CD8-positive, alpha-beta memory T cell (primary cell): Measurements from ENCODE around the gene ALKBH2. TPM values are rescaled to one million over a fixed set of nuclear protein-coding genes. Genes with fewer than 3 reads are reported as not detected.

ENCODE experiments used
- CTCF ChIA-PET: fragments of 350-600 bp; sonication (Branson Sonifier 250); formaldehyde crosslinking; loops from one replicate; lab custom pipeline; 2021; ENCODE audit warnings: antibody characterized with exemption; lab: Charles Lee
- POLR2A ChIA-PET: fragments of 350-600 bp; sonication (Branson Sonifier 250); formaldehyde crosslinking; loops from one replicate; lab custom pipeline; 2021; ENCODE audit warnings: antibody characterized with exemption; lab: Charles Lee
- DNase-seq, 5 donors: peaks; one replicate each; pipeline versions ENCODE4 v3.0.0 to v3.0.0-alpha.2; 2020 to 2022; ENCODE audit warnings: mixed read lengths in 1 of 5
- H3K27ac ChIP-seq: one replicate; pipeline ENCODE4 v1.7.0; 2013; ENCODE audit warnings: low read depth, mild to moderate bottlenecking, low read length, moderate library complexity
- H3K27me3 ChIP-seq: 2 replicates; pipeline ENCODE4 v1.7.0; 2013; ENCODE audit warnings: low read length, mild to moderate bottlenecking; ENCODE audit not compliant: insufficient read depth, poor library complexity, severe bottlenecking
- H3K36me3 ChIP-seq: 2 replicates; pipeline ENCODE4 v1.7.0; 2013; ENCODE audit warnings: mild to moderate bottlenecking, low read length, moderate library complexity; ENCODE audit not compliant: insufficient read depth
- H3K4me1 ChIP-seq: 2 replicates; pipeline ENCODE4 v1.7.0; 2013; ENCODE audit warnings: mild to moderate bottlenecking, low read length, moderate library complexity; ENCODE audit not compliant: insufficient read depth
- H3K4me3 ChIP-seq: 2 replicates; pipeline ENCODE4 v1.7.0; 2013; ENCODE audit warnings: mild to moderate bottlenecking, low read length
- H3K9me3 ChIP-seq: 2 replicates; pipeline ENCODE4 v1.7.0; 2013; ENCODE audit warnings: mild to moderate bottlenecking, low read length
- H3K27ac Mint-ChIP-seq, 8 donors: one replicate each; pipeline ENCODE4 v1.8.0; 2020 to 2021; ENCODE audit warnings: mixed read lengths in 8 of 8, mild to moderate bottlenecking in 6 of 8, inconsistent platforms in 3 of 8, moderate library complexity in 3 of 8
- H3K27me3 Mint-ChIP-seq, 2 donors: one replicate each; pipeline ENCODE4 v1.8.0; 2020 to 2021; ENCODE audit warnings: mixed read lengths in 2 of 2, mild to moderate bottlenecking in 1 of 2, moderate library complexity in 1 of 2
- H3K36me3 Mint-ChIP-seq, 3 donors: one replicate each; pipeline ENCODE4 v1.8.0; 2020 to 2021; ENCODE audit warnings: mixed read lengths in 3 of 3, inconsistent platforms in 1 of 3, mild to moderate bottlenecking in 1 of 3
- H3K4me1 Mint-ChIP-seq, 3 donors: one replicate each; pipeline ENCODE4 v1.8.0; 2020 to 2021; ENCODE audit warnings: mixed read lengths in 3 of 3, inconsistent platforms in 1 of 3, mild to moderate bottlenecking in 1 of 3
- H3K4me3 Mint-ChIP-seq, 7 donors: one replicate each; pipeline ENCODE4 v1.8.0; 2020 to 2021; ENCODE audit warnings: mixed read lengths in 7 of 7, mild to moderate bottlenecking in 6 of 7, moderate library complexity in 4 of 7, inconsistent platforms in 2 of 7
- H3K9me3 Mint-ChIP-seq, 5 donors: one replicate each; pipeline ENCODE4 v1.8.0; 2020 to 2022; ENCODE audit warnings: mixed read lengths in 5 of 5, mild to moderate bottlenecking in 3 of 5, moderate library complexity in 2 of 5, inconsistent platforms in 1 of 5
- polyA plus RNA-seq: library from polyadenylated mRNA; unstranded; fragments of 300-500 nt; fragmentation: Illumina TruSeq; gene quantifications from one replicate; pipeline ENCODE4 v1.2.3, GENCODE V29; 2021
- total RNA-seq, 2 experiments: library from RNA; stranded (reverse); gene quantifications; one replicate each; pipeline ENCODE4 v1.2.3, GENCODE V29; 2021

The ALKBH2 gene
- total and polyA plus RNA-seq, 3 experiments from 2014 or later = 16.4 to 42.9 (median 41.3) TPM

GRCh38 chr12:109110988-109111495, 17.8 kb upstream of the ALKBH2 start:
- Mint-ChIP-seq H3K9me3 (no peaks in the 10 kb centered on the region), H3K27me3 (no peaks in the 10 kb centered on the region), H3K4me1 (peaks cover 0 to 35% (median 14%) of the 10 kb centered on the region in 3 donors), H3K27ac (peak overlapping the region; percentile 49 to 96 (median 84)), H3K4me3 (peak overlapping the region; percentile 51 to 86 (median 79)), H3K36me3 (peaks cover 0 to 31% (median 12%) of the 10 kb centered on the region in 3 donors)
- ChIA-PET CTCF (interaction anchor here (0.7 to 3.1 kb wide), 10 partner anchors 10 to 599 kb away, joined by 3 to 27 read pairs (median 6); partner anchors contain the start of gene ALKBH2), POLR2A (no interaction called here)
- Histone ChIP-seq H3K27ac (peak overlapping the region; percentile 45), H3K4me3 (peak overlapping the region; percentile 32), H3K27me3 (no peaks in the 10 kb centered on the region), H3K4me1 (no peaks in the 10 kb centered on the region), H3K36me3 (no peaks in the 10 kb centered on the region), H3K9me3 (no peaks in the 10 kb centered on the region)
- peak; percentile 16 to 68 (median 40) for DNase-seq

GRCh38 chr12:109109746-109110350, 16.6 kb upstream of the ALKBH2 start:
- Mint-ChIP-seq H3K27me3 (no peaks in the 10 kb centered on the region), H3K27ac (peak overlapping the region in 7 of 8 donors; percentile 62 to 90 (median 66)), H3K4me3 (peak overlapping the region in 2 of 7 donors; percentile 68 to 84), H3K4me1 (peaks cover 0 to 25% (median 11%) of the 10 kb centered on the region in 3 donors), H3K9me3 (no peaks in the 10 kb centered on the region), H3K36me3 (peaks cover 9 to 42% (median 18%) of the 10 kb centered on the region in 3 donors)
- Histone ChIP-seq H3K4me1 (no peaks in the 10 kb centered on the region), H3K27me3 (no peaks in the 10 kb centered on the region), H3K4me3 (no peak overlapping the region), H3K36me3 (peaks cover 9% of the 10 kb centered on the region), H3K9me3 (no peaks in the 10 kb centered on the region), H3K27ac (no peak overlapping the region)
- DNase-seq = no peak
- ChIA-PET CTCF (no interaction called here), POLR2A (interaction anchor here (0.7 kb wide), 1 partner anchor 115 kb away, joined by 8 read pairs; no protein-coding TSS in a partner anchor)

GRCh38 chr12:109105176-109105575, 11.9 kb upstream of the ALKBH2 start:
- Mint-ChIP-seq H3K9me3 (no peaks in the 10 kb centered on the region), H3K36me3 (peaks cover 9 to 73% (median 26%) of the 10 kb centered on the region in 3 donors), H3K27ac (peak overlapping the region in 1 of 8 donors; percentile 44), H3K4me3 (no peak overlapping the region), H3K27me3 (peaks cover 0 to 2% of the 10 kb centered on the region in 2 donors), H3K4me1 (peaks cover 7 to 15% (median 11%) of the 10 kb centered on the region in 3 donors)
- CTCF ChIA-PET = no interaction called here
- POLR2A ChIA-PET = no interaction called here
- Histone ChIP-seq H3K4me3 (no peak overlapping the region), H3K4me1 (no peaks in the 10 kb centered on the region), H3K9me3 (no peaks in the 10 kb centered on the region), H3K27me3 (no peaks in the 10 kb centered on the region), H3K27ac (no peak overlapping the region), H3K36me3 (peaks cover 26% of the 10 kb centered on the region)
- no peak for DNase-seq

- H3K36me3 ChIP-seq = peaks cover 26% of the 10 kb centered on the region
- DNase-seq = no peak
- no peaks in the 10 kb centered on the region for H3K9me3 ChIP-seq
- H3K4me3 ChIP-seq = no peak overlapping the region
- no peaks in the 10 kb centered on the region for H3K27me3 ChIP-seq
- Mint-ChIP-seq H3K9me3 (no peaks in the 10 kb centered on the region), H3K36me3 (peaks cover 9 to 55% (median 21%) of the 10 kb centered on the region in 3 donors), H3K27me3 (peaks cover 0 to 2% of the 10 kb centered on the region in 2 donors), H3K4me3 (no peak overlapping the region), H3K4me1 (peaks cover 30 to 39% (median 31%) of the 10 kb centered on the region in 3 donors), H3K27ac (no peak overlapping the region)
- peaks cover 17% of the 10 kb centered on the region for H3K4me1 ChIP-seq
- ChIA-PET CTCF (interaction anchor here (0.7 to 4.7 kb wide), 3 partner anchors 8 to 467 kb away, joined by 3 to 27 read pairs (median 3); no protein-coding TSS in a partner anchor), POLR2A (no interaction called here)
- H3K27ac ChIP-seq = no peak overlapping the region
Measured at GRCh38 chr12:109102491-109102890, 9.2 kb upstream of the ALKBH2 start.

GRCh38 chr12:109100741-109101140, 7.5 kb upstream of the ALKBH2 start:
- Histone ChIP-seq H3K36me3 (peaks cover 26% of the 10 kb centered on the region), H3K27ac (no peak overlapping the region), H3K4me1 (peaks cover 17% of the 10 kb centered on the region), H3K4me3 (no peak overlapping the region), H3K9me3 (no peaks in the 10 kb centered on the region), H3K27me3 (no peaks in the 10 kb centered on the region)
- DNase-seq = no peak
- Mint-ChIP-seq H3K36me3 (peaks cover 7 to 44% (median 15%) of the 10 kb centered on the region in 3 donors), H3K4me1 (peaks cover 30 to 39% (median 31%) of the 10 kb centered on the region in 3 donors), H3K9me3 (no peaks in the 10 kb centered on the region), H3K27ac (peak overlapping the region in 5 of 8 donors; percentile 35 to 98 (median 79)), H3K4me3 (peak overlapping the region in 4 of 7 donors; percentile 1 to 93 (median 76)), H3K27me3 (peaks cover 0 to 2% of the 10 kb centered on the region in 2 donors)
- CTCF ChIA-PET = interaction anchor here (4.7 kb wide), 1 partner anchor 11 kb away, joined by 27 read pairs; no protein-coding TSS in a partner anchor
- POLR2A ChIA-PET = no interaction called here

- H3K27ac Mint-ChIP-seq = peak overlapping the region; percentile 78 to 98 (median 86)
- peaks cover 0 to 34% (median 11%) of the 10 kb centered on the region in 3 donors for H3K36me3 Mint-ChIP-seq
- H3K27me3 ChIP-seq = no peaks in the 10 kb centered on the region
- peaks cover 0 to 2% of the 10 kb centered on the region in 2 donors for H3K27me3 Mint-ChIP-seq
- DNase-seq = peak in 2 of 5 donors; percentile 12 to 48
- CTCF ChIA-PET = interaction anchor here (1.4 to 4.7 kb wide), 2 partner anchors 13 to 294 kb away, joined by 4 to 27 read pairs; no protein-coding TSS in a partner anchor
- peak overlapping the region; percentile 80 for H3K4me3 ChIP-seq
- no peaks in the 10 kb centered on the region for H3K9me3 ChIP-seq
- no peak overlapping the region for H3K27ac ChIP-seq
- H3K36me3 ChIP-seq = peaks cover 16% of the 10 kb centered on the region
- peaks cover 30 to 39% (median 31%) of the 10 kb centered on the region in 3 donors for H3K4me1 Mint-ChIP-seq
- POLR2A ChIA-PET = no interaction called here
- H3K4me3 Mint-ChIP-seq = peak overlapping the region; percentile 85 to 93 (median 88)
- no peaks in the 10 kb centered on the region for H3K9me3 Mint-ChIP-seq
- H3K4me1 ChIP-seq = peaks cover 17% of the 10 kb centered on the region
Measured at GRCh38 chr12:109099431-109100020, 6.3 kb upstream of the ALKBH2 start.

- H3K27me3 Mint-ChIP-seq = peaks cover 0 to 2% of the 10 kb centered on the region in 2 donors
- POLR2A ChIA-PET = no interaction called here
- Histone ChIP-seq H3K9me3 (no peaks in the 10 kb centered on the region), H3K4me3 (peak overlapping the region; percentile 80), H3K4me1 (peaks cover 19% of the 10 kb centered on the region), H3K27me3 (no peaks in the 10 kb centered on the region), H3K36me3 (peaks cover 12% of the 10 kb centered on the region), H3K27ac (peak overlapping the region; percentile 18)
- H3K4me3 Mint-ChIP-seq = peak overlapping the region; percentile 85 to 93 (median 88)
- CTCF ChIA-PET = interaction anchor here (1.1 to 1.4 kb wide), 2 partner anchors 13 to 295 kb away, joined by 3 to 4 read pairs; no protein-coding TSS in a partner anchor
- no peaks in the 10 kb centered on the region for H3K9me3 Mint-ChIP-seq
- peak overlapping the region; percentile 61 to 98 (median 84) for H3K27ac Mint-ChIP-seq
- H3K36me3 Mint-ChIP-seq = peaks cover 0 to 25% (median 8%) of the 10 kb centered on the region in 3 donors
- no peak for DNase-seq
- peaks cover 33 to 45% (median 34%) of the 10 kb centered on the region in 3 donors for H3K4me1 Mint-ChIP-seq
Measured at GRCh38 chr12:109098651-109099050, 5.4 kb upstream of the ALKBH2 start.
